GM03348 (cell line): ENCODE results near the gene PLEKHM2.

Experiments used
- DNase-seq: peaks from one replicate; pipeline ENCODE4 v3.0.0; 2012; ENCODE audit warnings: low spot score

PLEKHM2 gene

GRCh38 chr1:15702722-15703550 is 18.8 kb downstream of the PLEKHM2 start:
- peak; percentile 47 for DNase-seq

GRCh38 chr1:15703562-15703961 is 19.4 kb downstream of the PLEKHM2 start:
- peak; percentile 95 for DNase-seq

- DNase-seq = peak; percentile 62
Measured at GRCh38 chr1:15704526-15705183, 20.5 kb downstream of the PLEKHM2 start.

- DNase-seq = no peak
Measured at GRCh38 chr1:15705184-15705566, 21.1 kb downstream of the PLEKHM2 start.

GRCh38 chr1:15706751-15707150 is 22.6 kb downstream of the PLEKHM2 start:
- no peak for DNase-seq

GRCh38 chr1:15707239-15707925 is 23.3 kb downstream of the PLEKHM2 start:
- no peak for DNase-seq

- DNase-seq = no peak
Measured at GRCh38 chr1:15708486-15709137, 24.5 kb downstream of the PLEKHM2 start.

GRCh38 chr1:15709226-15709625 is 25.1 kb downstream of the PLEKHM2 start:
- DNase-seq = no peak

GRCh38 chr1:15712168-15712567 is 28.0 kb downstream of the PLEKHM2 start:
- DNase-seq = no peak

GRCh38 chr1:15714406-15715136 is 30.5 kb downstream of the PLEKHM2 start:
- peak; percentile 74 for DNase-seq

- DNase-seq = no peak
Measured at GRCh38 chr1:15717418-15718125, 33.5 kb downstream of the PLEKHM2 start.

GRCh38 chr1:15718199-15718601 is 34.1 kb downstream of the PLEKHM2 start:
- no peak for DNase-seq

- no peak for DNase-seq
Measured at GRCh38 chr1:15719381-15720120, 35.4 kb downstream of the PLEKHM2 start.

GRCh38 chr1:15720861-15721260 is 36.7 kb downstream of the PLEKHM2 start:
- DNase-seq = no peak

- no peak for DNase-seq
Measured at GRCh38 chr1:15722411-15722810, 38.3 kb downstream of the PLEKHM2 start.

GRCh38 chr1:15722836-15723532 is 38.9 kb downstream of the PLEKHM2 start:
- DNase-seq = no peak

- DNase-seq = no peak
Measured at GRCh38 chr1:15723631-15724246, 39.6 kb downstream of the PLEKHM2 start.

GRCh38 chr1:15724949-15725880 is 41.1 kb downstream of the PLEKHM2 start:
- DNase-seq = no peak
